Stimulated activated CD8-positive, alpha-beta memory T cell treated with anti-CD3 and anti-CD28 coated beads, Interleukin-4, amount 100 ng/mL, for 24 hours (primary cell): Measurements from ENCODE around the gene DNAH17.

Experiments used
- DNase-seq: peaks from one replicate; pipeline ENCODE4 v3.0.0-alpha.2; 2020; ENCODE audit warnings: low read depth

DNAH17 gene, protein sequence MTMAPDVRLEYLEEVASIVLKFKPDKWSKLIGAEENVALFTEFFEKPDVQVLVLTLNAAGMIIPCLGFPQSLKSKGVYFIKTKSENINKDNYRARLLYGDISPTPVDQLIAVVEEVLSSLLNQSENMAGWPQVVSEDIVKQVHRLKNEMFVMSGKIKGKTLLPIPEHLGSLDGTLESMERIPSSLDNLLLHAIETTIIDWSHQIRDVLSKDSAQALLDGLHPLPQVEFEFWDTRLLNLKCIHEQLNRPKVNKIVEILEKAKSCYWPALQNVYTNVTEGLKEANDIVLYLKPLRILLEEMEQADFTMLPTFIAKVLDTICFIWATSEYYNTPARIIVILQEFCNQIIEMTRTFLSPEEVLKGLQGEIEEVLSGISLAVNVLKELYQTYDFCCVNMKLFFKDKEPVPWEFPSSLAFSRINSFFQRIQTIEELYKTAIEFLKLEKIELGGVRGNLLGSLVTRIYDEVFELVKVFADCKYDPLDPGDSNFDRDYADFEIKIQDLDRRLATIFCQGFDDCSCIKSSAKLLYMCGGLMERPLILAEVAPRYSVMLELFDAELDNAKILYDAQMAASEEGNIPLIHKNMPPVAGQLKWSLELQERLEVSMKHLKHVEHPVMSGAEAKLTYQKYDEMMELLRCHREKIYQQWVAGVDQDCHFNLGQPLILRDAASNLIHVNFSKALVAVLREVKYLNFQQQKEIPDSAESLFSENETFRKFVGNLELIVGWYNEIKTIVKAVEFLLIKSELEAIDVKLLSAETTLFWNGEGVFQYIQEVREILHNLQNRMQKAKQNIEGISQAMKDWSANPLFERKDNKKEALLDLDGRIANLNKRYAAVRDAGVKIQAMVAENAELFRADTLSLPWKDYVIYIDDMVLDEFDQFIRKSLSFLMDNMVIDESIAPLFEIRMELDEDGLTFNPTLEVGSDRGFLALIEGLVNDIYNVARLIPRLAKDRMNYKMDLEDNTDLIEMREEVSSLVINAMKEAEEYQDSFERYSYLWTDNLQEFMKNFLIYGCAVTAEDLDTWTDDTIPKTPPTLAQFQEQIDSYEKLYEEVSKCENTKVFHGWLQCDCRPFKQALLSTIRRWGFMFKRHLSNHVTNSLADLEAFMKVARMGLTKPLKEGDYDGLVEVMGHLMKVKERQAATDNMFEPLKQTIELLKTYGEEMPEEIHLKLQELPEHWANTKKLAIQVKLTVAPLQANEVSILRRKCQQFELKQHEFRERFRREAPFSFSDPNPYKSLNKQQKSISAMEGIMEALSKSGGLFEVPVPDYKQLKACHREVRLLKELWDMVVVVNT (N-terminal part only)

DNA sequence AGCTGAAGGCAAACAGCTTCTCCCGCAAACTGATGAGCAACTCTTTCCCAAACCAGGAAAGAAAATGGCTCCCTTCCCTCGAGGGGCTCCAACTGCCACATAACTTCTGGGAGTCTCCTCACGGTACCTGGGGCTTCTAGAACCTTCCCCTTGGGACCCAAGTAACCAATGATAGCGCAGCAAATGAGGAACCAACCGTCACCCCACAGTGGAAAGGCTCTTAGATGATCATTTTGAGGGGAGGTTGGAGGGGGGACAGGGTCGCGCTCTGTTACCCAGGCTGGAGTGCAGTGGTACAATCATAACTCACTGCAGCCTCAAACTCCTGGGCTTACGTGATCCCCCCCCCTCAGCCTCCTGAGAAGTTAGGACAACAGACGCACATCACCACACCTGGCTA lies at the start of gene DNAH17:
Gene DNAH17, minus strand, starts transcription at position 101 of the 400 bp plus-strand sequence. CDS start 2,339 bp downstream, outside the sequence.
- DNase-seq, result no peak

DNA sequence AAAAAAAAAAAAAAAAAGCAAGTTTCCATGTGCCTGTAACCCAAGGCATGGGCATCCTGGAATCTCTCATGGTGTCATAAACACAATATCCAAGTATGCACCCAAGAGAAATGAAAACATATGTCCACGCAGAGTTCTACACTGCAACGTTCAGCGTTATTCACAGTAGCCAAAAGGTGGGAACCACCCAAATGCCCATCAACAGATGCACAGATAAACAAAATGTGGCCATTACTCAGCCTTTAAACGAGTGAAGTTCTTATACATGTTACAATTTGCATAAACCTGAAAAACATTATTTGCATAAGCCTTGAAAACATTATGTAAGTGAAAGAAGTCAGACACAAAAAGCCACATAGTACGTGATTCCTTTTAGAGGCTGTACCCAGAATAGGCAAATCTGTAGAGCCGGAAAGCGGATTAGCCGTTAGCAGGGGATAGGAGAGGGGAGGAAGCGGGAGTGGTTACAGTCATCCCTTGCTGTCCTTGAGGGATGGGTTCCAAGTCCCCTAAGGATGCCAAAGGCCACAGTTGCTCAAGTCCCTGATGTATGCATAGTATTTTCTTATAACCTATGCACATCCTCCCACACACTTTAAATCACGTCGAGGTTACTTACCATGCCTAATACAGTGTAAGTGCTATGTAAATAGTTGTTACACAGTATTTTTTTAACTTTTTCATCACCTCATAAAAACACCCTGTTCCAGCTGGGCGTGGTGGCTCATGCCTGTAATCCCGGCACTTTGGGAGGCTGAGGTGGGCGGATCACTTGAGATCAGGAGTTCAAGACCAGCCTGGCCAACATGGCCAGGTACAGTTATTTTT lies 47.3 kb upstream of the DNAH17 start:
- no peak for DNase-seq

DNA sequence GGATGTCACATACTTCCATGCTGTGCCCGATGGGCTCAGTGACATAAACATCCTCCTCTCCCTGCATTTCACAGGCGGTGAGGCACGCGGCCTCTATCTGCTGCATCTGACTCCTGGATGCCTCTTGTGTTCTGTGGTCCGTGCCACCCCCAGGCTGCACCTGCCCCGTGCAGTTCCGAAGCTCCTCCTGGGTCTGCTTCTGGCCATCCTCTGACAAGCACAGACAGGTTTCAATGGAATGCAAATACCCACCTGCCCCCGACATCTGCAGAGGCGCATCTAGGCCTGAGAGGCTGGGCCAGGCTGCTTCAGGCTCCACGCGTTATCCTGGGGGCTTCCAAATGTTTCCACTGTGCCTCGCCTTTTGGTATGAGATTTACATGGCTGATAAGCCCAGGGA lies 46.3 kb upstream of the DNAH17 start:
- DNase-seq, result no peak

DNA sequence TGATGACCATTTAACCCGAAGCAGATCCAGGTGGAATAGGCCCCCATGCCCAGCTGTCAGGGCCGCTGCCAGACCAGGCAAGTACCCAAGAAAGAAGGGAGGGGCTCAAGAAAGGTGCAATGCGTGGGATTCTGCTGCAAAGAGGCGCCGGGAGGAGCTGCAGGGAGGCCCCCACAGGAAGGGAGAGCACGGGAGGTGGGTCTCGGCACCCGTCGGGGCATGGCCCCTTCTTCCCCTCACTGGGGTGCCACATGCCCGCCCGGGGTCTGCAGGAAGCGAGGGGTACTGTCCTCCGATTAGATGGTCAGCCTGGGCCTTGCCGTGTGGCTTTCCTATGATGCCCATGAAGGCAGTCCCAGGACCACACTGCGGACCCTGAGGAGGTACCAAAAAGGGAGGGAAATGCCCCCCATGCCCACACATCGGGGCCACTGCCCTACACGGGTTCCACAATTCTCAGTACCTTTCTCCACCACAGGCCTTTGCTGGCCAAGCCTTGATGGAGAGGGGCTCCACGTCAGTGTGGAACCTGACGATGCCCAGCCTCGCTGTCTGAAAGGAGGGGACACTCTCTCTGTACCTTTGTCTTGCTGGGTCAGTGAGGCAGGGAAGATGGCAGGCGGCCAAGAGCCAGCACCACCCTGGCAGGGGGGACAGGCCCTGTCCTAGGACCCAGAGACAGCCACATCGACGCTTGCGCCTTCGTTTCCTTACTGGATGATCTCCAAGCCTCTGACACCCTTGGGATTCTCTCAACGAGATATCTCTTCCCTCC lies 45.5 kb upstream of the DNAH17 start:
- DNase-seq, result no peak

DNA sequence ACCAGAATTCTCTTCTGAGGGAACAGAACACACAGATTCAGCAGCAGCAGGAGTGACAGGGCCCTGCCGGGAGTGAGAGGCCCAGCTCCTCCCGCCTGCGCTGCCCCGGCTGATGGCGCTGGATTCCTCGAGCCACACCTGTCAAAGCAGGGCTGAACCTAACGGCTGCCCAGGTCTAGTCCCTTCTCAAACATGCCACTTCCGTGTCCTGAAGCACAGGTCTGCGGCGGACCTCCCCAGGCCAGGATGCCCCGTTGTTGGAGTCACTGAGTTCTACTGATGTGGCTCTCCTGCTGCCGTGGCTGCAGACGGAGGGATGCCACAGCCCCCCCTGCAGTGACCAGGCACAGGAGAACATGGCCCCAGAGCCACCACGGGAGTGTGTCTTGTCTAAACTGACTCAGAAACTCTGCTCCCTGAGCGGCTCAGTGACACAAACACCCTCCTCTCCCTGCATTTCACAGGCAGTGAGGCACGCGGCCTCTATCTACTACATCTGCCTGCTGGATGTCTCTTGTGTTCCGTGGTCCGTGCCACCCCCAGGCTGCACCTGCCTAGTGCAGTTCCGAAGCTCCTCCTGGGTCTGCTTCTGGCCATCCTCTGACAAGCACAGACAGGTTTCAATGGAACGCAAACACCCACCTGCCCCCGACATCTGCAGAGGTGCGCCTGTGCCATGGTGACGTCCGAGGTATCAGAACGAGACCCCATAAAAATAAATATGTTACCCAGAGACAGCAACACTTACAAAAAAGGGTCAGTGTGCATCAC lies 44.7 kb upstream of the DNAH17 start:
- no peak for DNase-seq

DNA sequence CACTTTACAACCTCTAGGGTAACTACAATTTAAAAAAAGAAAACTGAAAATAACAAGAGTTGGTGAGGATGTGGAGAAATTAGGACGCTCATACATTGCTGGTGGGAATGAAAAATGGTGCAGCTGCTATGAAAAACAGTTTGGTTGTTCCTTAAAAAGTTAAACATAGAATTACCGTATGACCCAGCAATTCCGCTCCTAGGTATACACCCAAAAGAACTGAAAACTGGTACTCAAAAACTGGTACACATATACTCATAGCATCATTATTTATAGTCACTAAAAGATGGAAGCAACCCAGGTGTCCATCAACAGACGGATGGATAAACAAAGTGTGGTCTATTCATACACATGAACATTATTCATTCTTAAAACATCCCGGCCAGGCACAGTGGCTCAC lies 42.9 kb upstream of the DNAH17 start:
- no peak for DNase-seq

DNA sequence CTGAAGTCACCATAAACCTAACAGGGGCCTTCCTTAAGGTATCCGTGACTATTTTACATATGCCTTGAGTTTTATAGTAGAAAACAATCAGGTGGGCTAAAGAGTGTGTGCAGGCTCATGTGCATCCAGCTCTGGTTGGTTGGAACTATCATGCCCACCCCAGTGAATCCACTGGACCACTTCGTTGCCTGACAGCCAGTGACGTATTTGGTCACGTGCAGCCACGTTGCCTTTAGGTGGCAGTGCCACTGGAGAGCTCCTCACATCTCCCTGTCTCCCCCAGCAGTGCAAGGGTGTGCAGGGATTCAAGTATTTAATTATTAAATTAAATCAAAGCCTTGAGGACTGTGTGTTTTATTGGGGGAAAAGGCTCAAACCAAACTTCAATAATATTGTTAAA lies 42.1 kb upstream of the DNAH17 start:
- no peak for DNase-seq

DNA sequence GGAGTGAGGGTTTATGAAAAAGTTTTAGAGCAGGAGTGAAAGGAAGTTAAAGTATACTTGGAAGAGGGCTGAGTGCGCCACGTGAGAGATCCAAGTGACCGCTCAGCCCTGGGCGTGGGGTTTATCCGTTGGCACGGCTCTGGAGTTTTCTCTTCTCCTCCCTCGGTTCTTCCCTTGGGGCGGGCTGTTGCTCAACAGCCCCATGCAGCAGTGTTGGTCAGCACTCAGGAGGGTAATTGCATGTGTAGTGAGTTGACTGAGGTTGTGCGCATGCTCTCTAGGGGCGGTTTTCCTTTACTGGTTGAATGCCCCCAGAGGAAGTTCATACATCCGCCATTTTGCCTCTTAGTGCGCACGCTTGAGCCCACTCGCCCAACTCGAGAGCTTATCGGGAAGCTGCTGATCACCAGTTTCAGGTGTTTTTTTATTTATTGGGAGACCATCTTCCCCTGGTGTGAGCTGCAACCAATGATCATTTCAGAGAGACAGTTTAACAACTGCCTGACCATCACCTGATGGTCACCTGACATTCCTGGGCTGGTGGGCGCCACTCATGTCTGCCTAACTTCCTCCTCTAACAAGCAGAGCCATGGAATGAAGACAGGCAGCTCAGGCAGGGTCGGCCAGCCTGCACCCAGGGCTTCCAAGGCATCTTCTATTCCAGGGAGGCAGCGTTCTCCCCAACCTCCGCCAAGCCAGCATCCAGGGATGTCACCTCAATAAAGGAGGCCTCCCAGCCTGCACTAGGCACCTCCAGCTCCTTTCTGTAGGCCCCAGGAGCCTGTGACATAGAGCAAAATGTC lies 41.3 kb upstream of the DNAH17 start:
- DNase-seq, result no peak

DNA sequence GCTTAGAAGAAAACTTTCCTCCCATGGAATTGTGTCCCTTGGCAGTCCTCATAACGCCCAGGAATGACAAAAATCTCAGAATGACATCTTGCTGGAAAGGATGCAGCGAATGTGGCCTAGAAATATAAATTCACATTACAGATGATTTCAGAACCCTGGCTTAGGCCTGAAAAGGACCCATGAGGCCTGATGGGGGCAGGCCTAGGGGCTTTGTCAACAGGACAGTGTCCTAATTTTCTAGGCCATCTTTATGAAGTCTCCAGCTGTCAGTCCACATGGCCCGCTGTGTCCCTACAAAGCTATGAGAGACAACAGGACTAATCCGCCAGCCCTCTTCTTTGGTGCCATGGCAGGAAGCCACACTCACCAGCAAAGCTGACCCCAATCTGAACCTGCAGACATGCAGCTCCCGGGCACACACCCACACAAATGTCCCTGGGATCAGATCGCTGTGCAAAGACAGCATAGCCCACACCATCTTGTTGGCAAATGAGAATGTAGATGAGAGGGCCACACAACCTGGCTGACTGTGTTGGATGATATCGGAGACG lies 40.4 kb upstream of the DNAH17 start:
- no peak for DNase-seq

DNA sequence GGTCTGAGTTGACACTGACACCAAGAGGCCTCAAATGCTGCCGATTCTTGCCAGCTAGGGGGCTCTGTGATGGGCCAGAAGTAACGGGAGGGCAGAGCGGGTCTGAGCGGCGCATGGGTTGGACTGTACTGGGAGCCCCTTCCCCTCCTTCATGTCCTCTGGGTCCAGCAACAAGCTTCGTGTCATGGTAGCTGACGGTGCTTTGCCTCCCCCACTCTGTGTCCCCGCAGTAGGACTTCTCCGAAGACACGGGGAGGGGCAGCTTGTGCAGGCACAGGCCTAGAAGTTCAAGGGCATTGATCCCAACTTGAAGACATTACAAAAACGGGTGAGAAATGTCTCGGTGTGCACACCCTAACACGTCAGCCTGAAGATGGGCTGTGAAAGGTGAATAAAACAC lies 39.8 kb upstream of the DNAH17 start:
- no peak for DNase-seq

DNA sequence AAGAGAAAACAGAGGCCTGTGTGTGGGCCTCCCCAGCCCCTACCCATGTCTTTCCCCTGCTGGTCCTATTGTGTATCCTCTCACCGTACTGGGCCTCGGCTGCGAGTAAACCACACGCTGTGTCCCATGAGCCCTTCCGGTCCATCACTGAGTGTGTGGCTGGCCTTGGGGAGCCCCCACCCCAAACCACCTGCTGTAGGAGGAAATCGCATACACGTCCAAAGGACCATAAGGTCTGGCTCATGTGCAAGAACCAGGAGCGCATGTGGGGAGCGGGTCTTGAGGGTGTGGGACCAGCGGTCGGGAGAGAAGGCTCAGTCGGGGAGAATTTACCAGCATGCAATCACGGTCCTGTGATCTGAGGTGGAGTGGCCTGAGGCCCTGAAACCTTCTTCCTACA lies 38.4 kb upstream of the DNAH17 start:
- no peak for DNase-seq

DNA sequence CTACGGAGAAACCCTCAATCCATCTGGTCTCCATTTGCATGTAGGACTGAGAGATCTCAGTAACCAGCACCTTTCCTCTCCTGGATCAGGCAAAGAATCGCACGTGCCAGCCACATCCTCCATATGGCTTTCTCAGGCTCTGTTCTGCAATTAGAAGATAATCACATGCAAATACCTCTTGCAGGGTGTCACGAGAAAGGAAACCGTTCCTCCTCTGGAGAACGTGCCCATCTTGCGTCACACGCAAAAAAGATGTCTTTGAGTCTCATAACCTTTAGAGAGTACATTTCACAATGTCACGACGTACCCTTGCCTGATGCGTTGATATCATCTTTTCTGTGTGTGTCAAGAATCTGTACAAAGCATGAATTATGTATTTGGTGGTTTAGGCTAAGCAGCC lies 36.2 kb upstream of the DNAH17 start:
- no peak for DNase-seq

DNA sequence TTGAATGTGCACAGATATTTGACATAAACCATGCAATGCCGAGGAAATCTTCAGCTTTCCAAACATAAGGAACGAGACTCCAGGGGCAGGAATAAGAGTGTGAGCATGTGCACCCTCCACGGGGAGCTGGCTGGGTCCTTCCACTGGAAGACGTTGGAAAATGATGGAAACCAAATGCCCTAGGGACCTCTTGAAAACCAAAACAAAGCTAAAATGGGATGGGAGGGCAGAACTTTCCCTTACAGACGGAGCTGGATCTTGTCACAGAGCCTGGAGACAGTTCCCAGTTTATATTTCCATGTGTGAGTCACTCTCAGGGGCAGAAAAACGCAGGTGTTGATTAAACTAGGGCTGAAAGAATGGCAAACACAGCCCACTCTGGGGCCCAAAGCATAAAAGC lies 34.4 kb upstream of the DNAH17 start:
- no peak for DNase-seq

DNA sequence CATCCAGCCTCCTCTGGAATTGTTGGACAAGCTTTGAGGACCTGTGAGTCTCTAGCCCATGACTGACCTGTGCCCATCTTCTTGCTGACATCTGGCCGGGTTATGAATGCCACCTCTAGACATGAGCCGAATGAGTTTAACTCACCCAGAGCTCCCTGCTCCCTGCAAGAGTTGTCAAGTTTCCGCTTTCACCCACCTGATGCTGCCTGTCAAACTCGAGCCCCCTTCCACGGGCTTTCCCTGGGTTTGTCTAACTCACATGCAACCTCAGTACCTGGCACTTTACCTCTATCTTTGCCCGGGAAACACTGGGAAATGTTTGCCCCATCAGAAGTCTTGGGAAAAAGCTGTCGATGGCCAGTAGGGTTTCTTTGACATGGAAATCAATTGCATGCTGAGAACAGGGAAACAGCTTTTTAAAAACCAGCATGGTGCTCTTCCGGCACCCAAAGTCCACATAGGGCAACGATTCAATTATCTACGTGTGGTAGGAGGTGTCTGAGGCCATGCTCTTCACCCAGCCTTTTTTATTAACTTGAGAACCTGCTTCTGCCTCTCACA lies 33.8 kb upstream of the DNAH17 start:
- DNase-seq, result no peak

DNA sequence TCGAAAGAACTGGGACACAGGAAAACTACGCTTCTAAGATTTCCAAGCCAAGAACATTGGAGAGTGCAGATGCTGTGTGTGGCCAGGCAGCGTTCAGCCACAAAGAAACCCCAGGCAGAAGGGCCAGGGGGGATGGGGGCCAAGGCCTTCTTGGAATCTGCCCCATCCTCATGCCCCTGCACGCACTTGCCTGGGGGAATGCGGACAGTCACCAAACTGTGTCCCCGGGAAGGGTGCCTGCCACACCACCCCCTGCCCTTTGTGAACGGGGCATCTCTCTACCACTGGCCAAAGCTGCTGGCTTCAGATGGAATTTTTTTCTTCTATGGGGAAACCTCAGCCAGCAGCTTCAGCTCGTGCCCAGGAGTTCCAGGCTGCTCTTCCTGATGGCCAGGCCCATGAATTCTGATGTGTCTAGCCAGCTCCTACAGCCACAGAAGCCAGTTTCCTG lies 32.0 kb upstream of the DNAH17 start:
- no peak for DNase-seq

DNA sequence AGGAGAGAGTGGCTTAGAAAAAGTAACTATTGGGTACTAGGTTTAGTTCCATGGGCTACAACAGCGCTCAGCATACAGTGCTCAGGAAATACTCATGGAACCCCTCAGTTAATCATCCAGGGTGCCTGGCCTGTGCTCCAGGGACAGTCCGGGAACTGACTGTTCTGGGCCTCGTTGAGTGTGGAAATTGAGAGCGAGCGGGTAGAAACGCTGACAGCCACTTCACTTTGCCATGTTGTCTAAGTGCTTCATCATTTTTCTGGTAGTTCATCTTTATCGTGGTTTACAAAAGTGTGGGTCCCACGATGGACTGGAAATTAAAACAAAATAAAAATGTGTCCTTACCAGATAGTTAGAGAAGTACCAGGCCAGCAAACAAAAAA lies 31.6 kb upstream of the DNAH17 start:
- DNase-seq, result no peak

DNA sequence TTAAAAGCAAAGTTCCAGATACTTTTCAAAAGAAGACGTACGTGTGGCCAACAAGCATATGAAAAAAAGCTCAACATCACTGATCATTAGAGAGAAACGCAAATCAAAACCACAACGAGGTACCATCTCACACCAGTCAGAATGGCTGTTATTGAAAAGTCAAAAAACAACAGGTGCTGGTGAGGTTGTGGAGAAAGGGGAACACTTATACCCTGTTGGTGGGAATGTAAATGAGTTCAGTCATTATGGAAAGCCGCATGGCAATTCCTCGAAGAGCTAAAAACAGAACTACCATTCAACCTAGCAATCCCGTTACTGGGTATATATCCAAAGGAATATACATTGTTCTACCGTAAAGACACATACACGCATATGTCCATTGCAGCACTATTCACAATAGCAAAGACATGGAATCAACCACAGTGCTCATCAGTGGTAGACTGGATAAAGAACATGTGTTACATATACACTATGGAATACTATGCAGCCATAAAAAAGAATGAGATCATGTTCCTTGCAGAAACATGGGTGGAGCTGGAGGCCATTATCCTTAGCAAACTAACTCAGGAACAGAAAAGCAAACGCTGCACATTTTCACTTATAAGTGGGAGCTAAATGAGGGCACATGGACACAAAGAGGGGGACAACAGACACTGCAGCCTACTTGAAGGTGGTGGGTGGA lies 31.1 kb upstream of the DNAH17 start:
- no peak for DNase-seq

DNA sequence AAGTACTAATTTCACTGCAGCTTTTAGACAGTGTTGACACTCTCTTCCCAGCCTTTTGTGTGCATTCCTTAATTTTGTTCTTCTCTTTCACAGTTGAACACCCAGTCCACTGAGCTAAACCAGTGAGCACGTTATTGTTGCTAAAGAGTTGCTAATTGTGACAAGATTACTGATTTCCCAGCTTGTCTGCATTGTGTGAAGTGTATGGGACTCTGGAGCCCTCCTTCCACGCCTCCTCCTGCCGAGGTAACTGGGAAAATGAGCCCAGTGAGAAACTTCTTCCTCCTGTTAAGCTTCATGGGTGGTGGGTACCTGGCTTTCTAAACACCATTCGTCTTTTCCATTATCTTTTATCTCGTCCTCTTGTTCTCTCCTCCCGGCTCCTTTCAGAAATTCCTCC lies 29.8 kb upstream of the DNAH17 start:
- no peak for DNase-seq
